ENCODE results near the gene ABCC1.
"Not testable (repeated sequence)": the region's sequence is repeated elsewhere in the genome, so short reads cannot be mapped to it uniquely, and the experiment has no call there.

Gene ABCC1

DNA sequence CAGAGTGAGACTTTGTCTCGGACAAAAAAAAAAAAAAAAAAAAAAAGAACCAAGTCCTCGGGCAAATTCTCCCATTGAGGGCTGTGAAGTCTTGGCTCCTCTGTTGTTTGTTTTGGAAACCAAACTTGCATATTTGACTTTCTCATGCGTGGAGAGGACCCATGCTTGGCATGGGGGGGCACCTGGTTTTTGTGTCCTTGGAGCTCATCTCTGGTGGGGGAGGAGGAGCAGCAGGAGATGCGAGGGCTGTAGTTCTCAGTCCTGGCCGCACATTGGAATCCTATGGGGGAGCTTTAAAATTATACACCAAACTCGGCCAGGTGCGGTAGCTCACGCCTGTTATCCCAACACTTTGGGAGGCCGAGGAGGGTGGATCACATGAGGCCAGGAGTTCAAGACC lies 199.3 kb downstream of the ABCC1 start:
- in situ Hi-C loops (cut with HindIII; ENCODE audit: low sequenced_read_pairs), result no loop called here

DNA sequence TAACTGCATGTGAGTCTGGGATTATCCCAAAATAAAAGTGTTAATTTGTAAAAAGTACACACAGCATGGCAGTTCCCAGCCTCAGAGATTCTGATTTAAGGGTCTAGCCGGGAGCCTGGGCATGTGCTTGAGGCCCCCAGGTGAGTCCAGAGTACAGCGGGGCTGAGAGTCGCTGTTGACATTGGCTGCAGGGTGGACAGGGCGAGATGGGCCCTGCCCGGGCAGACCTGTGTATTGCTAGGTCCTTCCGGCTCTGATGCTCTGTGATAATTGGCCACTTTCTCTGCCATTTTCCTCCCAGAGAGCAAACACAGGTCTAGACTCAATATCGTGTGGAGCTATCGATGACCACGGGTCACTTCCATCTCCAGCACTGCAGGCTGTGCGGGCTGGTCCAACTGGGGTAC lies 200.3 kb downstream of the ABCC1 start:
- in situ Hi-C loops (cut with HindIII; ENCODE audit: low sequenced_read_pairs), result no loop called here

DNA sequence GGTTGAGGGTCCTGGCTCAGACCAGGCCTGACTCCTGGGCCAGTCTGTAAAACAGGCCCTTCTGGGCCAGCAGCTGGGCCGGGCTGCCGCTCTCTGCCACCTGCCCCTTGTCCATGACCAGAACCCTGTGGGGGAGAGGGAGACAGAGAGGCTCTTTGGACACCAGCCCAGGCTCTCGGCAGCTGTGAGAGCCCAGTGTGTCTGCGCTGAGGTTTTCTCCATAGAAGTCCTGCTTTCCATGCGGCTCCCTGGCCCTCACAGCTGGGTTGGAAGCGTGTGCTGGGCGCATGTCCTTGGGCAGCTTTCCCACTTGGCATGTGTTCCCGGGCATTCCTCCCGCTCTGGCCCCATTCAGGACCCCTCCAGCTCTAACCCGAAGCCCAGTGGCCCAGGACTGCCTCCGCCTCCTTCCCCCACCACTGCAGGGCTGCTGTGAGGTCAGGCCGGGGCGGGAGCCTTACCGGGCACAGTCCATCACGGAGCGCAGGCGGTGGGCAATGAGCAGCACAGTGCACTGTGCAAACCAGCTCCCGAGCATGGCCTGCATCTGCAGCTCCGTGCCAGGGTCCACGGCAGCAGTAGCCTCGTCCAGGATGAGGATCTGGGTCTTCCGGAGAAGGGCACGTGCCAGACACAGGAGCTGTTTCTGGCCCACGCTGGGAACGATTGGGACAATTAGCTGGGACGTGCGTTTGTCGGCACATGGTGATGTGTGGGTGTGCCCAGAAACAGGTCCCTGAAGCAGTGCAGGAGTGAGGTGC lies 200.9 kb downstream of the ABCC1 start:
- in situ Hi-C loops (cut with HindIII; ENCODE audit: low sequenced_read_pairs), result no loop called here

DNA sequence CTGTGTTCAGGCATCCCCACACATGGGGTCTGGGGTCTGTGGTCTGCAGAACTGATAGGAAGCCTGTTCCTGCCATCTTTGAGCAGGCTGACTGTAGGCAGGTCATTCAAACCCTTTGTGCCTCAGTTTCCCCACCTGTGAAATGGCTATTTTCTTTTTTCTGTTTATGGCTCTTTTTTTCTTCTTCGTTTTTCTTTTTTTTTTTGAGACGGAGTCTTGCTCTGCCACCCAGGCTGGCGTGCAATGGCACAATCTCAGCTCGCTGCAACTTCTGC lies 201.4 kb downstream of the ABCC1 start:
- in situ Hi-C loops (cut with HindIII; ENCODE audit: low sequenced_read_pairs), result no loop called here

DNA sequence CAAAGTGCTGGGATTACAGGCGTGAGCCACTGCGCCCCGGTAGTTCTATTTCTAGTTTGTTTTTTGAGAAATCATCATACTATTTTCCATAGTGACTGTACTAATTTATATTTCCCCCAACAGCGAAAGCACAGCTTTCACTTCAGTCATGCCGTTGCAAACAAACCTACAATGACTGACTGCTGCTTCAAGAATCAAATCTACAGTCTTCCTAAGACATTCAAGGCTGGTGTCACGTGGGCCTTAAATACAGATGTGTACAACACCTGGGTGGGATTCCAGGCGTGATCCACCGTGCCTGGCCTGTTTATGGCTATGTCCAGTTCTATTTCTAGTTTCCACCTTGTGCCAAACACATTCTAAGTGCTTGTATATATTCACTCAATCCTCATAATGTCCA lies 201.9 kb downstream of the ABCC1 start:
- in situ Hi-C loops (cut with HindIII; ENCODE audit: low sequenced_read_pairs), result no loop called here

DNA sequence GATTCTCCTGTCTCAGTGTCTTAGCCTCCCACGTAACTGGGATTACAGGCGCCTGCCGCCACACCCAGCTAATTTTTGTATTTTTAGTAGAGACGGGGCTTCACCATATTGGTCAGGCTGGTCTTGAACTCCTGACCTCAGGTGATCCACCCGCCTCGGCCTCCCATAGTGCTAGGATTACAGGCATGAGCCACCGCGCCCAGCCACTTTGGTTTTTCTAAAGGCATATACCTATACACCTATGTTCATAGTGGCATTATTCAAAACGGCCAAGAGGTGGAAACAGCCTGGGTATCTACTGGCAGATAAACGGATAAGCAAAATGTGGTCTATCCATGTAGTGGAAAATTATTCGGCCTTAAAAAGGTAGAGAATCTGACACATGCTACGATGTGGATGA lies 203.6 kb downstream of the ABCC1 start:
- in situ Hi-C loops (cut with HindIII; ENCODE audit: low sequenced_read_pairs), result not testable (repeated sequence)

DNA sequence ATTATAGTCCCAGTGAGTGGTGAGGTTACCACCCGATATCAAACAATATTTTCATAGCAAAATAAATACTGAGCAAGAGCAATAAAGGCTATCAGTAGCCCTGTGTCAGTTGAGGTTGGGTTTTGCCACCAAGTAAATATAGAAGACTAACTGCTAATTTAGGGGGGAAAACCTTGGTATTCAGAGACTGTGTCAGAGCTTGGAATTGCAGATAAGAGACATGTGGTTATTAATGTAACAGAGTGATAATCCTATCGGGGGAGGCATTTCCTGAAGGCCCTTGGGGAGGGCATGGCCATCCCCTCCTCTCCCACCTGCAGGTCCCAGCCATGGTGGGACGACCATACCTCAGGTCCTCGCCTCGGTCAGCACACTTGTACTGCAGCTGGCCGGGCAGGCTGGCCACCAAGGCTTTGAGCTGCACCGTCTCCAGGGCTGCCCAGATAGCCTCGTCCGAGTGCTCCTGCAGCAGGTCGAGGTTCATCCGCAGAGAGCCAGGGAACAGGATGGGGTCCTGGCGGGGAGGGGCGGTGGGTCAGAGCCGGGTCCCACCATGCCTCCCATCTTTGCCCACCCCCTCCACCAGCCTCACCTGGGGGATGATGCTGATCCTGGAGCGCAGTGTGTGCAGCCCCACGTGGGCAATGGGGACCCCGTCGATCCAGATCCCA lies 205.0 kb downstream of the ABCC1 start:
- in situ Hi-C loops (cut with HindIII; ENCODE audit: low sequenced_read_pairs), result no loop called here

DNA sequence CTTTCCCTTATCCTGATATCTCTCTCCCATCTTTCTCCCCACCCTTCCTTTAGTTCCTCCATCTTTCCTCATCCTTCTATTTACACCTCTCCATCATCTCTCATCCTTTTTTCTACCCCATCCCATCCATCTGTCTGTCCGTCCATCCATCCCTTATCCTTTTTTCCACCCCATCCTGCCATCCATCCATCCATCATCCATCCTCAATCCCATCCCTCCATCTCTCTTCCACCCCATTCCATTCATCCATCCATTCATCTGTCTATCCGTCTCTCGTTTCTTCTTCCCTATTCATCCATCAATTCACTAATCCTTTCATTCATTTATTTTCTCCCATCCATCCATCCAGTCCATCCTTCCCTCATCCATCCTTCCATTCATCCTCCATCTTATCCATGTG lies 205.8 kb downstream of the ABCC1 start:
- in situ Hi-C loops (cut with HindIII; ENCODE audit: low sequenced_read_pairs), result no loop called here

DNA sequence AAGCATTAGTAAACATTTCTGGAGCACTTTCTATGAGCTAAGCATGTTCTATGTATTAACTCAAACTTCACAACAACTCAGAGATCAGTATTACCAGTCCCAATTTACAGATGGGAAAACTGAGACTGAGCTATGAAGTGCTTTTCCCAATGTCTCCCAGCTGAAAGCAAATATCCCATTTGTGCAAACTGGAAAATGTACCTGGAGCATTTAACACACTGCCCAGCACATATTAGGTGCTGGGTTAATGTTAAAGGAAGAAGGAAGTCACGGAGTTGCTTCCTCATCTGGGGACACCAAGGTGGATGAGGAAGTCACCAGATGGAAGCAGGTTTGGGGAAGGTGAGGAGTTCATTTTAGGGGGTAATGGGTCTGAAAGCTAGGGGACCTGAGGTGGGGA lies 207.8 kb downstream of the ABCC1 start:
- in situ Hi-C loops (cut with HindIII; ENCODE audit: low sequenced_read_pairs), result no loop called here

DNA sequence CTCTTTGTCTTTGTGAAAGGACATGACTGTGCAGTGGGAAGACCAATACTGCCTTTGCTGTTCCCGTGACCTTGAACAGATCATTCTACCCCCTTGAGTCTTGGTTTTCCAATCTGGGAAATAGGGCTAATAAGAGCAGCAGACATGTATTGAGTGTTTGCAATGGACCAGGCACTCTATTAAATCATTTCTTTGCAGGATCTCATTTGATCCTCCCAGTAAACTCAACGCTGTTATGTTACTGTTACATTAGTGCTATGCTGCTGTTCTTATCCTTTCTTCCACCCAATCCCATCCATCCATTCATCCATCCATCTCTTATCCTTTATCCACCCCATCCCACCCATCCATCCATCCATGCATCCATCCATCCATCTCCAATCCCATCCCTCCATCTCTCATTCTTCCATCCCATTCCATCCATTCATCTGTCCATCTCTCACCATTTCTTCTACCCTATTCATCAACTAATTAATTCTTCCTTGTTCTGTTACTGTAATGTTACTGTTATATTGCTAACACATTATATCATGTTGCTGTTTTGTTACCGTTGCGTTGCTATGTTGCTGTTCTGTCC lies 208.8 kb downstream of the ABCC1 start:
- in situ Hi-C loops (cut with HindIII; ENCODE audit: low sequenced_read_pairs), result no loop called here

DNA sequence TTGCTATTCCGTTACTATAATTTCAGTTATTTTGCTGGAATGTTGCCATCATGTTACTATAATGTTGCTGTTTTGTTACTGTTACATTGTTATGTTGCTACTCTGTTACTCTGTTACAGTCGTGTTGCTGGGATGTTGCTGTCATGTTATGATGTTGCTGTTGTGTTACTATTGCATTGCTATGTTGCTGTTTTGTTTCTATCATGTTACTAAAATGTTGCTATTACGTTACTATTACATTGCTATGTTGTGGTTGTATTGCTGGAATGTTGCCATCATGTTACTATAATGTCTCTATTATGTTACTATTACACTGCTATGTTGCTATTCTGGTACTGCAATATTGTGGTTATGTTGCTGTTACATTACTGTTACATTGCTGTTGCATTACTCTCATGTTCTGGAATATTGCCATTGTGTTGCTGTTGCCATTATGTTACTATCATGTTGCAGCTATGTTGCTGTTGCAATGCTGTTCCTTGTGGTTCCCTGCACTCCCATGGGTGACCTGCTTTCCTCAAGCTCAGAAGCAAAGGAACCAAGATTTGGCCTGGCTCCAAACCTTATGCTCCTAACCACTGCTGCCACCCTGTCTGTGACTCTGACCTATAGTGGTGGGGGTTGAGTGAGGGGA lies 209.4 kb downstream of the ABCC1 start:
- in situ Hi-C loops (cut with HindIII; ENCODE audit: low sequenced_read_pairs), result no loop called here

DNA sequence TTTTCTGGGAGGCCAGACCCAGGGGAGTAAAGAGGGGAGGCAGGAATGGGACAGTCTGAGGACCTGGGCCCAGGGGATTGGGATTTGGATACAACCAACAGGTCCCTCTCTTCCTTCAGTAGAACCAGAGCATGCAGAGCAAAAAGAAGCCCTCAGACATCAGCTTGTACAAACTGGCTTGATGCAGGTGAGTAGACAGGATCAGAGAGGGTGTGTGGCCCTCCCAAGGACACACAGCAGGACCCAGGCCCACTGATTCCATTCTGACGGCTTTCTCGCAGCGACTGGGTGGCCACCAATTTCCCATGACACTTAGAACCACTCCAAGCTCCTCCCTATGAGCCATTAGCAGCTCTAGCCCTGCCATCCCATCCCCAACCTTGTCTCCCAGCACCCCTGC lies 210.2 kb downstream of the ABCC1 start:
- in situ Hi-C loops (cut with HindIII; ENCODE audit: low sequenced_read_pairs), result no loop called here

DNA sequence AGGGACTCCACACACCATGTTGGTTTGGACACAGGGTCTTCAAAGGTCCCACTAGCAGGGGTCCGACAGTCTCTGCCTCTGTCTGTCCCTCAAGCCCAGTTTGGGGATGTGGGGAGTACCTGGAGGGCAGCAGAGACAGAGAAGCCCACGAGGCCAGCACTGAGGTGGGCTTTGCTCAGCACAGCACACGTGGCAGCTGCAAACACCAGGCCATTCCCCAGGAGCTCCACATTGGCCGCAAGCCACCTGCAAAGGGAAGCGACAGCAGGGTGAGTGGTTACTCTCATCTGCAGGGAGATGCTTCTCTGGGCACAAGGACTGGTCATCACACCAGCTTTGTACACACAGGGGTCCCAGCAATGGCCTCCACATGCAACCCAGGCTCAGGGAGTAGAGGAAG lies 211.9 kb downstream of the ABCC1 start:
- in situ Hi-C loops (cut with HindIII; ENCODE audit: low sequenced_read_pairs), result no loop called here

DNA sequence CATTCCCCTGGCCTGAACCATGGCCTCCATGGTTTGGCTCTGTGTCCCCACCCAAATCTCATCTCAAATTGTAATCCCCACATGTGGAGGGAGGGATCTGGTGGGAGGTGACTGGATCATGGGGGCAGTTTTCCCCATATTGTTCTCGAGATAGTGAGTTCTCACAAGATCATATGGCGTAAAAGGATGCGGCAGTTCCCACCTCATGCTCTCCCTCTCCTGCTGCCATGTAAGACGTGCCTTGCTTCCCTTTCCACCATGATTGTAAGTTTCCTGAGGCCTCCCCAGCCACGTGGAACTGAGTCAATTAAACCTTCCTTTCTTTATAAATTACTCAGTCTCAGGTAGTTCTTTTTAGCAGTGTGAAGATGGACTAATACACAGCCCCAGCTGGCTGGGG lies 212.4 kb downstream of the ABCC1 start:
- in situ Hi-C loops (cut with HindIII; ENCODE audit: low sequenced_read_pairs), result not testable (repeated sequence)

DNA sequence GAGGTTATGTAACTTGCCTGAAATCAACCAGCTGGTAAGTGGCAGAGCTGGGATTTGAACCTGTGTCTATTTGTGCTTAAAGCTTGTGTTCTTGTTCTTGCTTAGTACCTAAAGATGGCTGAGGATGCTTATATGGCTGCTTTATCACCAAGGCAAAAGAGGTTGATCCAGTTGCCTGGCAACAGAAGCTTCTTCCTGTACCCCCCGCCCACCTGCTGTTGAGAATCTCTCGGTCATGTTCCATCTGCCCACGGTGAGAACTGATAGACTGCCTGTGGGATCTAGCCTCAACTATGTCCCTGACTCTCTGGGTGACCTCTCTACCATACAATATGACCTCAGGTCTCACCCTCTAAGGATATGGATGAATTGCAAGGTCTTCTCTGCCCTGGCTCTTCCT lies 213.2 kb downstream of the ABCC1 start:
- in situ Hi-C loops (cut with HindIII; ENCODE audit: low sequenced_read_pairs), result no loop called here

DNA sequence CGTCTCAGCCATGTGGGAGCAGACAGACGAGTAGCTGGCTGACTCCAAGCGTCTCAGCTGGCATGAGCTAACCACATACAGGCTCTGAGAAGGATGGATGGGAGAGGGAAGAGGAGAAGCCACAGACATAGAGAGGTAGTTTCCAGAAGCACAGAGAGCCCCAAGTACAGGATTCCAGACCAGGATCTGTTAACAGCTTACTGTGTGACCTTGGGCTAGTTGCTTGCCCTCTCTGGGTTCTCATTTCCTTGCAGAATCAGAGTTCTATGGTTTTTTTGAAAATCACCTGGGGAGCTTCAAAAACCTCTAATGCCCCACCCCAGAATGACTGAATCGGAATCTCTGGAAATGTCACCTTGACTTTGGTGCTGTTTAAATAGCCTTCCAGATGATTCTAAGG lies 213.7 kb downstream of the ABCC1 start:
- in situ Hi-C loops (cut with HindIII; ENCODE audit: low sequenced_read_pairs), result no loop called here

DNA sequence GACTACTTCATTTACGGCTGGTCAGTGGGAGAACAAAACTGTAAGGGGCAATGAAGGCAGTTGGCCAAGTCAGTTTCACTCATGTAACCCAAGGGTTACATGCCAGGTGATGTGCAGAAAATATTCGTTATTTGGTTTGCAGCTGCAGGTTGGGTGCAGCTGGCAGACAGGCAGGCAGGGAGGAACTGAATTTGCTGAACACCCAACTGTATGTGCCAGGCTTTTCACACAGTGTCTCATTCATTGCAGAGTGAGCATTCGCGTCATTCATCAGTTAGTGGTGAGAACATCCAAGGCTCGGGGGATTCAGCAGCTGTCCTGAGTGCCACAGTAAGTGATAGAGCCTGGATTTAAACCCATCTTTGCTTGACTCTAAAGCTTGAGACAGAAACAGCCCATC lies 214.2 kb downstream of the ABCC1 start:
- in situ Hi-C loops (cut with HindIII; ENCODE audit: low sequenced_read_pairs), result no loop called here

DNA sequence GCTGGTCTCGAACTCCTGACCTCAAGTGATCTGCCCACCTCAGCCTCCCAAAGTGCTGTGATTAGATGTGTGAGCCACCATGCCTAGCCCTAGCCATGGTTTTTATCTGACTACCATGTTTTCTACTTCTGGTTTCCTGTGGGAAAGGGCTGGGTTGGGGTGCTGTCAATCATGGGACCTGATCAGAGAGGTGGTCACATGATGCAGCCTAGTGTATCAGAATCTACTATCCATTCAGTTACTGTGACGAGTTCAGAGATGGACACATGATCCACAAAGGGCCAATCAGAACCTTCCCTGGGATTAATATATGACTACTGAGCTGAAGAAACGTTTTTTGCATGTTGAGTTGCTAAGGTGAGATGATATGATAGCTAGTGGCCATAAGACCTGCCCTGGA lies 214.8 kb downstream of the ABCC1 start:
- in situ Hi-C loops (cut with HindIII; ENCODE audit: low sequenced_read_pairs), result no loop called here

DNA sequence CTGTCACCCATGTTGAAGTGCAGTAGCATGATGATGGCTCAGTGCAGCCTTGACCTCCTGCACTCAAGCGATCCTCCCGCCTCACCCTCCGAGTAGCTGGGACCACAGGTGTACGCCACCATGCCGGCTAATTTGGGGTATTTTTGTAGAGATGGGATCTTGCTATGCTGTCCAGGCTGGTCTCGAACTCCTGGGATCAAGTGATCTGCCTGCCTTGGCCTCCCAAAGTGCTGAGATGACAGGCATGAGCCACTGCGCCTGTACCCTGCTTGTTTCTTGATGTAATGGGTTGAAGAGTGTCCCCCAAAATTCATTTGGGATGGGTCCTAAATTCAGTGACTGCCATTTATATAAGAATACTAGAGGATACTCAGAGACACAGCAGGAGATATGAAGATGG lies 216.7 kb downstream of the ABCC1 start:
- in situ Hi-C loops (cut with HindIII; ENCODE audit: low sequenced_read_pairs), result no loop called here

DNA sequence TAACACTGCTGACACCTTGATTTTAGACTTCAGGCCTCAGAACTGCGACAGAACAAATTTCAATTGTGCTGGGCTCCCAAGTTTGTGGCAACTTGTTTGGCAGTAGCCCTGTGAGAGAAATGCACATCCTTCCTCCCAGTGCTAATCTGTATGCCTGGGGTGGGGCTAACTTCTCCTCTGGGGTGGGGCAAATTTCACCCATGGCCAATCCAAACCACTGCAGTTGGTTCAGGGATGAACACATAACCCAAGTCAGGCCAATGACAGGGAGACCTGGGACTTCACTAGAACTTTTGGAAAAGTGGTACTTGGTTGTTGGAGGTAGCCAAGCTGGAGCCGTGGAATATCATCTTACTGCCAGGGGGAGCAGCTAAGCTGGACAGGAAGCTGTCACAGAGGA lies 217.5 kb downstream of the ABCC1 start:
- in situ Hi-C loops (cut with HindIII; ENCODE audit: low sequenced_read_pairs), result no loop called here

DNA sequence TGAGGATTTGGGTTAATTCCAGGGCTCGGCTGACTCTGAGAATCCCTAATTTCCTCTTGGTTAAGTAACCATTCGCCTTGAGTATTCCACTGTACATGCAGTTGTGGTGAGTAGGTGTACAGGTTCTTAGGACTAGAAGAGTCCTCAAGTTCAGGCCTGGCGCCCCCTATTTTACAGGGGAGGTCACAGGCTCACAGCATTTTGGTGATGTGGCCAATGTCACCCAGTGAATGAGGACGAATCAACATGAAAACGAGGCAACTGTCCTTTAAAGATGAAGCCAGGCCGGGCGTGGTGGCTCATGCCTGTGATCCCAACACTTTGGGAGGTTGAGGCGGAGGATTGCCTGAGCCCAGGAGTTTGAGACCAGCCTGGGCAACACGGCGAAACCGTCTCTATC lies 218.5 kb downstream of the ABCC1 start:
- in situ Hi-C loops (cut with HindIII; ENCODE audit: low sequenced_read_pairs), result no loop called here

DNA sequence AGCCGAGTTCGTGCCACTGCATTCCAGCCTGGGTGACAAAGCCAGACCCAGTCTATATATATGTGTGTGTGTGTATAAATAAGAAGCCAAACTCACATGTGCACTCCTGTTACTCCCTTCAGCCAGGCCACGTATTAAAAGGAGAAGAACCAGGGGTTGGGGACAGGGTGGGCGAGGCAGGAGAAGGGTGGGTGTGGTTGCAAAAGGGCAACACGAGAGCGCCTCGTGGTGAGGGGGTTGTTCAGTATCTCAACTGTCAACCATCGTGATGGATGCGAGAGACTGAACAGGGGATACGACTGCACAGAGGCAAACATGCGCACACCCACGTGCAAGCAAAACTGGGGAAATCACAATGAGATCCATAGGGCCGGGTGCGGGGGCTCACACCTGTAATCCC lies 219.0 kb downstream of the ABCC1 start:
- in situ Hi-C loops (cut with HindIII; ENCODE audit: low sequenced_read_pairs), result no loop called here
